Kidney (tissue), 14 donors: Measurements from ENCODE around the gene MYG1. TPM values are rescaled to one million over a fixed set of nuclear protein-coding genes. Genes with fewer than 3 reads are reported as not detected.
A peak's percentile ranks its signal among the peaks of the same experiment; 100 is the strongest.

Experiments
- DNase-seq, 5 donors: peaks; one replicate each; pipeline ENCODE4 v3.0.0-alpha.2; 2013 to 2020
- FAIRE-seq: peaks from 2 replicates; lab custom pipeline; 2012; peaks lifted over from hg19 to GRCh38; lab: Jason Lieb, UNC
- H3K27ac ChIP-seq, 2 donors: one replicate each; pipeline ENCODE4 v1.7.0; 2013; ENCODE audit warnings: low read depth in 2 of 2, low read length in 2 of 2, inconsistent platforms in 1 of 2
- H3K27me3 ChIP-seq: one replicate; pipeline ENCODE4 v1.7.1; 2013; ENCODE audit warnings: low read length, inconsistent platforms; ENCODE audit not compliant: control insufficient read depth, insufficient read depth
- H3K36me3 ChIP-seq, 3 donors: one replicate each; pipeline versions ENCODE4 v1.7.0 to v1.7.1; 2013; ENCODE audit warnings: low read length in 3 of 3, control low read depth in 1 of 3, inconsistent platforms in 1 of 3; ENCODE audit not compliant: insufficient read depth in 3 of 3, control insufficient read depth in 2 of 3
- H3K4me1 ChIP-seq, 3 donors: one replicate each; pipeline versions ENCODE4 v1.7.0 to v1.7.1; 2013; ENCODE audit warnings: low read length in 3 of 3, inconsistent platforms in 1 of 3, low read depth in 1 of 3; ENCODE audit not compliant: control insufficient read depth in 2 of 3, insufficient read depth in 2 of 3
- H3K4me3 ChIP-seq, 3 donors: one replicate each; pipeline versions ENCODE4 v1.7.0 to v1.8.1; 2013; ENCODE audit warnings: low read length in 3 of 3, control low read depth in 1 of 3, inconsistent platforms in 1 of 3
- H3K9ac ChIP-seq, 3 donors: one replicate each; pipeline versions ENCODE4 v1.7.0 to v1.7.1; 2013; ENCODE audit warnings: low read length in 3 of 3, control low read depth in 1 of 3, inconsistent platforms in 1 of 3
- H3K9me3 ChIP-seq, 3 donors: one replicate each; pipeline versions ENCODE4 v1.7.0 to v1.7.1; 2013; ENCODE audit warnings: low read length in 3 of 3, control low read depth in 1 of 3, inconsistent platforms in 1 of 3; ENCODE audit not compliant: control insufficient read depth in 2 of 3, insufficient read depth in 1 of 3
- CTCF ChIP-seq: IDR thresholded peaks from 3 replicates; pipeline ENCODE4 v1.5.1; 2012; ENCODE audit warnings: mild to moderate bottlenecking, moderate library complexity, borderline replicate concordance; ENCODE audit not compliant: insufficient read depth; ENCODE audit errors: extremely low read depth
- intact Hi-C: fragments of 100-400 bp; cut with DNase I; formaldehyde crosslinking; loops from one replicate; pipeline ENCODE4 v1.11.1; 2022
- polyA plus RNA-seq: library from polyadenylated mRNA; stranded (reverse); fragments of 350-450 nt; fragmentation: Illumina TruSeq; extraction: RNeasy Lipid Tissue Mini Kit (QIAGEN cat#74804); gene quantifications from one replicate; pipeline ENCODE4 v1.2.3, GENCODE V29; 2014; ENCODE audit warnings: low read depth, low replicate concordance; ENCODE audit not compliant: insufficient read depth
- total RNA-seq: library from RNA; stranded (reverse); fragmentation: NEBNext Ultra II Directional; extraction: Animal tissue kit (Norgen Biotek cat#: 25700); gene quantifications from one replicate; pipeline ENCODE4 v1.2.1, GENCODE V29; 2021
- donor health status: control.
- donor health status: control.
- donor health status: control.
- donor health status: control.
- donor health status: control.
- donor health status: DM: yes; HTN: yes; CAD: no.
- donor health status: Normal renal cell carcinoma (clear cell type).

Gene MYG1
- total and polyA plus RNA-seq, 2 donors from 2014 or later: 49.0 to 105 TPM

GRCh38 chr12:53290661-53291060, 8.8 kb upstream of the MYG1 start:
- Histone ChIP-seq H3K27ac (no peak overlapping the region), H3K27me3 (no peaks in the 10 kb centered on the region), H3K4me3 (no peak overlapping the region), H3K9ac (no peak overlapping the region), H3K36me3 (no peaks in the 10 kb centered on the region), H3K4me1 (peaks cover 0 to 5% (median 4%) of the 10 kb centered on the region in 3 donors), H3K9me3 (no peaks in the 10 kb centered on the region)
- no peak for FAIRE-seq
- TF ChIP-seq CTCF: no peak
- intact Hi-C loops: no loop called here
- no peak for DNase-seq

GRCh38 chr12:53292426-53292825, 7.1 kb upstream of the MYG1 start:
- Histone ChIP-seq H3K9ac (no peak overlapping the region), H3K4me3 (no peak overlapping the region), H3K27ac (no peak overlapping the region), H3K36me3 (no peaks in the 10 kb centered on the region), H3K27me3 (no peaks in the 10 kb centered on the region), H3K9me3 (no peaks in the 10 kb centered on the region), H3K4me1 (peaks cover 2 to 15% (median 5%) of the 10 kb centered on the region in 3 donors)
- FAIRE-seq (no peak), DNase-seq (no peak)
- intact Hi-C loops: no loop called here
- TF ChIP-seq CTCF: no peak

- no peak for FAIRE-seq
- Histone ChIP-seq H3K27ac (peak within 1 kb of the TSS; percentile 78 to 85), H3K36me3 (peaks cover 0 to 4% (median 2%) of the 10 kb centered on the region in 3 donors), H3K9me3 (no peaks in the 10 kb centered on the region), H3K27me3 (no peaks in the 10 kb centered on the region), H3K4me3 (peak within 1 kb of the TSS; percentile 90 to 99 (median 93)), H3K4me1 (peaks cover 2 to 25% (median 5%) of the 10 kb centered on the region in 3 donors), H3K9ac (peak within 1 kb of the TSS; percentile 88 to 98 (median 96))
- intact Hi-C loops: no loop called here
- no peak for TF ChIP-seq CTCF
- DNase-seq: peak; percentile 89 to 97 (median 91)
Measured at GRCh38 chr12:53295070-53295890, 4.2 kb upstream of the MYG1 start, which contains the start of gene PFDN5. Gene PFDN5, plus strand, starts transcription at chr12:53295542. Its CDS starts 26 bp downstream, at chr12:53295568.
